HG03469 (cell line): ENCODE data around the gene PRDM12.

Source experiments
- ATAC-seq: cut with Tn5 transposase; IDR thresholded peaks from one replicate; pipeline ENCODE4 v1.9.1; 2021; ENCODE audit warnings: mild to moderate bottlenecking, moderate library complexity, moderate number of reproducible peaks; ENCODE audit not compliant: unreplicated experiment

PRDM12 gene

GRCh38 chr9:130664251-130665028, at the start of gene PRDM12:
Gene PRDM12 (plus strand): TSS chr9:130664594. CDS start chr9:130664654, 60 bp downstream.
- no peak for ATAC-seq

GRCh38 chr9:130616451-130616850, 47.9 kb upstream of the PRDM12 start:
- no peak for ATAC-seq

- ATAC-seq, result no peak
Observed at GRCh38 chr9:130623466-130623865, 40.9 kb upstream of the PRDM12 start.

- ATAC-seq, result no peak
Observed at GRCh38 chr9:130624154-130624553, 40.2 kb upstream of the PRDM12 start.

- no peak for ATAC-seq
Observed at GRCh38 chr9:130626249-130626996, 38.0 kb upstream of the PRDM12 start.

GRCh38 chr9:130627051-130627450, 37.3 kb upstream of the PRDM12 start:
- ATAC-seq, result no peak

GRCh38 chr9:130627896-130628792, 36.2 kb upstream of the PRDM12 start:
- ATAC-seq, result no peak

GRCh38 chr9:130629443-130630070, 34.8 kb upstream of the PRDM12 start:
- ATAC-seq, result no peak

- ATAC-seq, result no peak
Observed at GRCh38 chr9:130630071-130630450, 34.3 kb upstream of the PRDM12 start.

- no peak for ATAC-seq
Observed at GRCh38 chr9:130630506-130631330, 33.7 kb upstream of the PRDM12 start.

- ATAC-seq, result no peak
Observed at GRCh38 chr9:130631331-130632080, 32.9 kb upstream of the PRDM12 start.

GRCh38 chr9:130632081-130632710, 32.2 kb upstream of the PRDM12 start:
- no peak for ATAC-seq

- ATAC-seq, result no peak
Observed at GRCh38 chr9:130632841-130633240, 31.6 kb upstream of the PRDM12 start.

- no peak for ATAC-seq
Observed at GRCh38 chr9:130633336-130634190, 30.8 kb upstream of the PRDM12 start.

GRCh38 chr9:130634191-130634768, 30.1 kb upstream of the PRDM12 start:
- no peak for ATAC-seq

GRCh38 chr9:130634801-130635200, 29.6 kb upstream of the PRDM12 start:
- no peak for ATAC-seq

GRCh38 chr9:130635306-130635705, 29.1 kb upstream of the PRDM12 start:
- no peak for ATAC-seq
